ENCODE data around the gene MINDY4. TPM values are rescaled to one million over a fixed set of nuclear protein-coding genes. Genes with fewer than 3 reads are reported as not detected.

Gene MINDY4
- total and polyA plus RNA-seq, 2 donors (not counting 1 experiment from before 2014, with no cell fraction given): 0.12 to 1.1 TPM

DNA sequence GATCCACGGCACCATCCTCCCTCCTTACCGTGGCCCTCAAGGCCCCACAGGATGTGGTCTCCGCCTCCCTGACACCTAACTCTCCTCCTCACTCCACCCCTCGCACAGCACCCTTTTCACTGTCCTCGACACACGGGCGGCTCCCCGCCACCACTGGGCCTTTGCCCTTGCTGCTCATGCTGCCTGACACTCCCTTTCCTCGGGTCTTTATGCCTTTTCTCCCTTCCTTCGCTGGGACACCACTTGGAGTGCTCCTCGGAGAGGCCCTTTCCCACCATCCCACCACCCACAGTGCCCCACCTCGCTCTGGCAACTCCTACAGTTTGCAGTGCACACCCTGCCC, 27.2 kb upstream of the MINDY4 start:
- WGBS (ENCODE audit: insufficient coverage): 81% methylated on average over 12 of the region's 12 CpGs
- Mint-ChIP-seq H3K9me3 (ENCODE audit: insufficient read depth) (no peaks in the 10 kb centered on the region), H3K4me1 (peaks cover 2% of the 10 kb centered on the region), H3K4me3 (no peak overlapping the region), H3K27me3 (peaks cover 16% of the 10 kb centered on the region), H3K27ac (no peak overlapping the region)
- no peak overlapping the region for H3K4me2 ChIP-seq (replicated peaks; ENCODE audit: low read depth, low read length, poor library complexity, severe bottlenecking)
- ATAC-seq (ENCODE audit: low read depth) (no peak), DNase-seq (no peak)
- no peak overlapping the region for H2AFZ ChIP-seq (ENCODE audit: insufficient read depth, low read depth, low read length, poor library complexity, severe bottlenecking)
- H3K27ac ChIP-seq (ENCODE audit: low read length in 2 of 2): no peak overlapping the region
- TF ChIP-seq, protein P1, sequence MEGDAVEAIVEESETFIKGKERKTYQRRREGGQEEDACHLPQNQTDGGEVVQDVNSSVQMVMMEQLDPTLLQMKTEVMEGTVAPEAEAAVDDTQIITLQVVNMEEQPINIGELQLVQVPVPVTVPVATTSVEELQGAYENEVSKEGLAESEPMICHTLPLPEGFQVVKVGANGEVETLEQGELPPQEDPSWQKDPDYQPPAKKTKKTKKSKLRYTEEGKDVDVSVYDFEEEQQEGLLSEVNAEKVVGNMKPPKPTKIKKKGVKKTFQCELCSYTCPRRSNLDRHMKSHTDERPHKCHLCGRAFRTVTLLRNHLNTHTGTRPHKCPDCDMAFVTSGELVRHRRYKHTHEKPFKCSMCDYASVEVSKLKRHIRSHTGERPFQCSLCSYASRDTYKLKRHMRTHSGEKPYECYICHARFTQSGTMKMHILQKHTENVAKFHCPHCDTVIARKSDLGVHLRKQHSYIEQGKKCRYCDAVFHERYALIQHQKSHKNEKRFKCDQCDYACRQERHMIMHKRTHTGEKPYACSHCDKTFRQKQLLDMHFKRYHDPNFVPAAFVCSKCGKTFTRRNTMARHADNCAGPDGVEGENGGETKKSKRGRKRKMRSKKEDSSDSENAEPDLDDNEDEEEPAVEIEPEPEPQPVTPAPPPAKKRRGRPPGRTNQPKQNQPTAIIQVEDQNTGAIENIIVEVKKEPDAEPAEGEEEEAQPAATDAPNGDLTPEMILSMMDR (IDR thresholded peaks at IDR 0.05): no peak
- TF ChIP-seq EZH2 (IDR thresholded peaks at IDR 0.05; ENCODE audit: borderline replicate concordance, insufficient read depth, low read depth, low read length, poor library complexity, severe bottlenecking): no peak
- no peaks in the 10 kb centered on the region for H3K9me3 ChIP-seq (ENCODE audit: control extremely low read depth in 1 of 3, control insufficient read depth in 2 of 3, insufficient read depth in 1 of 3, low read length in 2 of 3)
- H3K4me3 ChIP-seq (ENCODE audit: control extremely low read depth in 1 of 5, extremely low read depth in 1 of 5, insufficient read depth in 1 of 5, low read depth in 2 of 5, low read length in 4 of 5): no peak overlapping the region
- H4K20me1 ChIP-seq (ENCODE audit: control insufficient read depth, insufficient read depth, low read length, poor library complexity, severe bottlenecking): no peaks in the 10 kb centered on the region
- H3K79me2 ChIP-seq (ENCODE audit: control insufficient read depth, insufficient read depth, low read length): no peaks in the 10 kb centered on the region
- intact Hi-C loops (cut with micrococcal nuclease): no loop called here
- no peak overlapping the region for H3K9ac ChIP-seq (ENCODE audit: low read length)
- CTCF ChIA-PET: interaction anchor here (1.6 kb wide), 1 partner anchor 8 kb away, joined by 4 read pairs; no protein-coding TSS in a partner anchor
- peaks cover 0 to 4% (median 0%) of the 10 kb centered on the region in 4 experiments for H3K27me3 ChIP-seq (replicated peaks in 1 of 4; ENCODE audit: control extremely low read depth in 1 of 4, control insufficient read depth in 3 of 4, insufficient read depth in 4 of 4, low read length in 3 of 4)
- POLR2A ChIA-PET: no interaction called here
- H3K4me1 ChIP-seq (ENCODE audit: control insufficient read depth in 2 of 2, insufficient read depth in 2 of 2, low read length in 2 of 2): no peaks in the 10 kb centered on the region
- no peaks in the 10 kb centered on the region for H3K36me3 ChIP-seq (replicated peaks in 1 of 2; ENCODE audit: control extremely low read depth in 1 of 2, control insufficient read depth in 1 of 2, extremely low read depth in 1 of 2, insufficient read depth in 2 of 2, low read length in 1 of 2)

DNA sequence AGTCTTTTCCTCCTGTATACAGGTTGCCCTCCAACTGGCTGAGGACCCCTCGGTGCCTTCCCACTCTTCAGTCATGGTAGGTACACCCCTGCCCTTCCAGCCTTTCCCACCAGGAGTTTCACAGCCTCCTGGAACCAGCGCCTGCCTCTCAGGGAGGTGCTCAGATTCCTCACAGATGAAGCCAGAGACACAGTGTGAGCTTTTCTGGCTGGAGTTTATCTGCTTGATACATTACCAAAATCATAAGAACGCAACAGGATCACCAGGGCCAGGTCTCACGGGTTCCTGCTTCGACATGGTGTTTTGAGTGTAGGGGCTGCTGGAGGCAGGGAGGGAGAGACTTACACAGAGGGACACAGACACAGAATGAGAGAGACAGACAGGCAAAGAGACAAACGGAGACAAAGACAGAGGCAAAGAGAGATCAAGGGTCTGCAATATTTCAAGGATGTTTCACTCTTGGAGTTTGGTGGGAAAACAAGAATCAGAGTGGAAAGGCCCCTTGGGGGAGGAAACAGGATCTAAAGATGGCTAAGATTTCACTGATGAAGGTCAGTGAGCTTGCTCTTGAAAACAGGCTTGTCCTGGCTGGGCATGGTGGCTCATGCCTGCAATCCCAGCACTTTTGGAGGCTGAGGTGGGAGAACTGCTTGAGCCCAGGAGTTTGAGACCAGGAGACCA, 25.8 kb upstream of the MINDY4 start:
- peaks cover 16% of the 10 kb centered on the region for H3K27me3 Mint-ChIP-seq
- H3K79me2 ChIP-seq (ENCODE audit: control insufficient read depth, insufficient read depth, low read length): no peaks in the 10 kb centered on the region
- H3K9ac ChIP-seq (ENCODE audit: low read length): no peak overlapping the region
- no peak for TF ChIP-seq EZH2 (IDR thresholded peaks at IDR 0.05; ENCODE audit: borderline replicate concordance, insufficient read depth, low read depth, low read length, poor library complexity, severe bottlenecking)
- TF ChIP-seq, protein P1 (IDR thresholded peaks at IDR 0.05): no peak
- H3K4me3 Mint-ChIP-seq: no peak overlapping the region
- ATAC-seq (ENCODE audit: low read depth): no peak
- intact Hi-C loops (cut with micrococcal nuclease): no loop called here
- DNase-seq: no peak
- 87% methylated on average over 4 of the region's 6 CpGs for WGBS (ENCODE audit: insufficient coverage)
- no peak overlapping the region for H3K4me2 ChIP-seq (replicated peaks; ENCODE audit: low read depth, low read length, poor library complexity, severe bottlenecking)
- H3K27me3 ChIP-seq (replicated peaks in 1 of 4; ENCODE audit: control extremely low read depth in 1 of 4, control insufficient read depth in 3 of 4, insufficient read depth in 4 of 4, low read length in 3 of 4): peaks cover 0 to 2% (median 0%) of the 10 kb centered on the region in 4 experiments
- H2AFZ ChIP-seq (ENCODE audit: insufficient read depth, low read depth, low read length, poor library complexity, severe bottlenecking): no peak overlapping the region
- H3K36me3 ChIP-seq (replicated peaks in 1 of 2; ENCODE audit: control extremely low read depth in 1 of 2, control insufficient read depth in 1 of 2, extremely low read depth in 1 of 2, insufficient read depth in 2 of 2, low read length in 1 of 2): no peaks in the 10 kb centered on the region
- H3K9me3 Mint-ChIP-seq (ENCODE audit: insufficient read depth): no peaks in the 10 kb centered on the region
- no peak overlapping the region for H3K27ac ChIP-seq (ENCODE audit: low read length in 2 of 2)
- peaks cover 2% of the 10 kb centered on the region for H3K4me1 Mint-ChIP-seq
- POLR2A ChIA-PET: no interaction called here
- H3K4me1 ChIP-seq (ENCODE audit: control insufficient read depth in 2 of 2, insufficient read depth in 2 of 2, low read length in 2 of 2): no peaks in the 10 kb centered on the region
- CTCF ChIA-PET: interaction anchor here (1.6 kb wide), 1 partner anchor 9 kb away, joined by 4 read pairs; no protein-coding TSS in a partner anchor
- H4K20me1 ChIP-seq (ENCODE audit: control insufficient read depth, insufficient read depth, low read length, poor library complexity, severe bottlenecking): no peaks in the 10 kb centered on the region
- H3K4me3 ChIP-seq (ENCODE audit: control extremely low read depth in 1 of 5, extremely low read depth in 1 of 5, insufficient read depth in 1 of 5, low read depth in 2 of 5, low read length in 4 of 5): no peak overlapping the region
- no peak overlapping the region for H3K27ac Mint-ChIP-seq
- H3K9me3 ChIP-seq (ENCODE audit: control extremely low read depth in 1 of 3, control insufficient read depth in 2 of 3, insufficient read depth in 1 of 3, low read length in 2 of 3): peaks cover 0 to 7% (median 0%) of the 10 kb centered on the region in 3 donors
